UCSD-AML1 (cell line): ENCODE measurements around the gene GPRASP1.
"Not testable (repeated sequence)": the region's sequence is repeated elsewhere in the genome, so short reads cannot be mapped to it uniquely, and the experiment has no call there.

ENCODE experiments used
- DNase-seq: peaks from one replicate; lab custom pipeline; 2025; ENCODE audit not compliant: unreplicated experiment; lab: John Stamatoyannopoulos, UW

GPRASP1 gene, protein sequence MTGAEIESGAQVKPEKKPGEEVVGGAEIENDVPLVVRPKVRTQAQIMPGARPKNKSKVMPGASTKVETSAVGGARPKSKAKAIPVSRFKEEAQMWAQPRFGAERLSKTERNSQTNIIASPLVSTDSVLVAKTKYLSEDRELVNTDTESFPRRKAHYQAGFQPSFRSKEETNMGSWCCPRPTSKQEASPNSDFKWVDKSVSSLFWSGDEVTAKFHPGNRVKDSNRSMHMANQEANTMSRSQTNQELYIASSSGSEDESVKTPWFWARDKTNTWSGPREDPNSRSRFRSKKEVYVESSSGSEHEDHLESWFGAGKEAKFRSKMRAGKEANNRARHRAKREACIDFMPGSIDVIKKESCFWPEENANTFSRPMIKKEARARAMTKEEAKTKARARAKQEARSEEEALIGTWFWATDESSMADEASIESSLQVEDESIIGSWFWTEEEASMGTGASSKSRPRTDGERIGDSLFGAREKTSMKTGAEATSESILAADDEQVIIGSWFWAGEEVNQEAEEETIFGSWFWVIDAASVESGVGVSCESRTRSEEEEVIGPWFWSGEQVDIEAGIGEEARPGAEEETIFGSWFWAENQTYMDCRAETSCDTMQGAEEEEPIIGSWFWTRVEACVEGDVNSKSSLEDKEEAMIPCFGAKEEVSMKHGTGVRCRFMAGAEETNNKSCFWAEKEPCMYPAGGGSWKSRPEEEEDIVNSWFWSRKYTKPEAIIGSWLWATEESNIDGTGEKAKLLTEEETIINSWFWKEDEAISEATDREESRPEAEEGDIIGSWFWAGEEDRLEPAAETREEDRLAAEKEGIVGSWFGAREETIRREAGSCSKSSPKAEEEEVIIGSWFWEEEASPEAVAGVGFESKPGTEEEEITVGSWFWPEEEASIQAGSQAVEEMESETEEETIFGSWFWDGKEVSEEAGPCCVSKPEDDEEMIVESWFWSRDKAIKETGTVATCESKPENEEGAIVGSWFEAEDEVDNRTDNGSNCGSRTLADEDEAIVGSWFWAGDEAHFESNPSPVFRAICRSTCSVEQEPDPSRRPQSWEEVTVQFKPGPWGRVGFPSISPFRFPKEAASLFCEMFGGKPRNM (N-terminal part only)

DNA sequence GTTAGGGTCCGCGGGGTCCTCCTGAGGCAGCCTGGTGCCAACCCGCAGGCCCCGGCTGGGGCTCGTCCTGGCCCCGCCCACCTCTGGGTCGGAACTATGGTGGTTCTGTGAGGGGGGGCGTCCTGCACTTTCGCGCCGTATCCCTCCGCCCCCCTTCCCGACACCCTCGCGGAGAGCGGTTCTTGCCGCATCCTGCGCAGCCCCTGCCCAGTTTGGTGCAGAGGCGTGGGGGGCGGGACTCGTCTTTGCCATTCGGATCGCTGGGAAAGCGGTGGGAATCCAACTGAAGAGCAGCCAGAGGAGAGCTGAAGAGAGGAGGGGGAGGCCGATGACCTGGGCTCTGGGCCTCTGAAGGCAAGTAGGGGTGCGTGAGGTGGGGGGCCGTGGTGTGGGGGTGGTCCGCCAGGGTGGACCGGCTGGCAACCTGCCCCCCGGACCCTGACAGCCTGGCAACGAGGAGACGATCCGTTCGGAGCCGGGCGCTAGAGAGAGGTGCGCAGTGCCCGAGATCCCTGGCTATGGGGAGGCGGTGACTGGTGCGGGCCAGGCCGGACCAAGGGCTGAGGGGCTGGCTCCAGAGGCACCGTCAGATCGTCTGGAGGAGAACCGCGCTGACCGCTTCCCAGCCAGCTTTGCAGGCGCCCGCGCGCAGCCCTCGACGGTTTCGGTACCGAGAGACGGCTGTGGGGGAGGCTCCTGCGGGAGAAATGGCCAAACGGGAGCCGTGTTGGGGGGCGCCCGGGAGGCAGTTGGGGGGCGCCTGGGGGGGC is at the start of gene GPRASP1:
Gene GPRASP1, plus strand, starts transcription at position 242 of the 770 bp plus-strand sequence. CDS start 2,431 bp downstream, outside the sequence.
- no peak for DNase-seq

DNA sequence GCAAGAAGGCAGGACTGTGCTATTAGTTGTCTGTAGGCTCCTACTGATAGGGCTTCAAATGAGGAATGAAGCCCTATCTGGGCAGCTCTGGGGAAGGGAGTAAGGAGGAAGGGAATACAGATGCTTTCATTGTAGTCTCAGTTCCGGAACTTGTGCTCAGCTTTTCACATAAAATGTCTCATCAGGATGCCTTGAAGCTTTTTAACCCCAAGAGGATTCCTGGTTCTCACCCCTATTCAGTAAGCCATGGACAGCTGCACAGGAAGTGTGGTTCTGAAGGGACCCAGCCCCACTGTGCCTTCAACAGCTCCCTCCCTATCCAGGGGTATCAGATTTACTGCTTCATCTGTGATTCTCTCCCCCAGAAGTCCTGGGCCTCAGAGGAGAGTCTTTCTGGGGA is 47.0 kb upstream of the GPRASP1 start:
- DNase-seq: no peak

DNA sequence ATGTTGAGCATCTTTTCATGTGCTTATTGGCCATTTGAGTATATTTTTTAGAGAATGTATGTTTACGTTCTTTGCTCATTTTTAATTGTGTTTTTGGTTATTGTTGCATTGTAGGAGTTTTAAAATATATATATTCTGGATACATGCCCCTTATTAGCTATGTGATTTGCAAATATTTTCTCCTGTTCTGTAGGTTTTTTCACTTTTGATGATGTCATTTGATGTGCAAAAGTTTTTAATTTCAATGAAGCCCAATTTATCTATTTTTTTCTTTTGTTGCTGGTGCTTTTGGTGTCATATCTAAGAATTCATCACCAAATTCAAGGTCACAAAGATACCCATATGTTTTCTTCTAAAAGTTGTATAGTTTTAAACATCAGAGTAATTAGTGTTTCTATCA is 45.2 kb upstream of the GPRASP1 start:
- no peak for DNase-seq

DNA sequence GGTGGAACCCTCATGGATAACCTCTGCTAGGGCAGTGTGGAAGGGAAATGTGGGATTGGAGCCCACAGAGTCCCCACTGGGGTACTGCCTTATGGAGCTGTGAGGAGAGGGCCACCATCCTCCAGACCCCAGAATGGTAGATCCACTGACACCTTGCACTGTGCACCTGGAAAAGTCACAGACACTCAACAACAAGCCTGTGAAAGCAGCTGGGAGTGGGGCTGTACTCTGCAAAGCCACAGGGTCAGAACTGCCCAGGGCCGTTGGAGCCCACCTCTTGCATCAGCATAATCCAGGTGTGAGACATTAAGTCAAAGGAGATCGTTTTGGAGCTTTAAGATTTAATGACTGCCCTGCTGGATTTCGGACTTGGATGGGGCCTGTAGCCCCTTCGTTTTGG is 40.4 kb upstream of the GPRASP1 start:
- DNase-seq: no peak

DNA sequence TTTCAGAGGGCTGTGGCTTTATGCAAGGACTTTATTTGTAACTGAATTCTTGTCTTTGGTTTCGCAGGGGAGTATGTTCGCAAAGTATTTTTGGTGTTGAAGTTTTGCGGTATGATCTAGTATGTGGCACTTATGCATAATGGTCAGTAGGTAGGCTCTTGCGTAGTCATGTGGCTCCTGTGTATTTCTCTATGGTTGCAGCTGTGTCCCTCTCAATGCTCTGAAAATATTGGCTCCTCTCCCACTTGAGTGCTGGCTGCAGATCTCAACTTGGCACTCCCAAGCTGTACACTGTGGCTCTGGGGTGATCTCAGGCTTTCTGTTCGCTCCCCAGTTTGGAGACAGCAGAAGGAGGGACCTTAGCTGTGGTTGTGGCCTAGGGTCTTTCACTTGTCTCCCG is 27.2 kb upstream of the GPRASP1 start:
- no peak for DNase-seq

DNA sequence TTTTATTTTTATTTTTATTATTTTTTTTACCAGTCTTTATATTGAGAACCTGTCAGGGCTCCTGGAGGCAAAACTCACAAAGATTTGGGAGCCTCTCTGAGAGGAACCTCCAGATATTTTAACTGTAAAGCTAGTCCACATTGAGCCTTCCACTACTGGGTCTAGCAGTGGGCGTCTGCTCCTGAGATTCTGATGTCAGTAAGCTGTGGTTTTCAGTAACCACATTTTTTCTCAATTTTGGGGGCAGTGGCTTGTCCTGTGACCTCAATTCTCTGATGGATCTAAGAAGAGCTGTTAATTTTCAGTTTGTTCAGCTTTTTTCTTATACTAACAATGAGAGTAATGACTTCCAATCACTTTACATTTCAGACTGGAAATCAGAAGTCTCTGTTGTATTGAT is 23.6 kb upstream of the GPRASP1 start:
- no peak for DNase-seq

DNA sequence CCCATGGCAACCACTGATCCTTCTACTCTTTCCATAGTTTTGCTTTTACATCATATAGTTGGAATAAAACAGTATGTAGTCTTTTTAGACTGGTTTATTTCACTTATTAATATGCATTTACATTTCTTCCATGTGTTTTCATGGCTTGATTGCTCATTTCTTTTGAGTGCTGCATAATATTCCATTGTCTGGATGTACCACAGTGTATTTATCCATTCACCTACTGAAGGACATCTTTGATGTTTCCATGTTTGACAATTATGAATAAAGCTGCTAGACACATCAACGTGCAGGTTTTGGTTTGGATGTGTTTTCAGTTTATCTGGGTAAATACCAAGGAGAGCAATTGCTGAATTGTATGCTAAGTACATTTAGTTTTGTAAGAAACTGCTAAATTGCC is 13.7 kb upstream of the GPRASP1 start:
- DNase-seq: no peak

DNA sequence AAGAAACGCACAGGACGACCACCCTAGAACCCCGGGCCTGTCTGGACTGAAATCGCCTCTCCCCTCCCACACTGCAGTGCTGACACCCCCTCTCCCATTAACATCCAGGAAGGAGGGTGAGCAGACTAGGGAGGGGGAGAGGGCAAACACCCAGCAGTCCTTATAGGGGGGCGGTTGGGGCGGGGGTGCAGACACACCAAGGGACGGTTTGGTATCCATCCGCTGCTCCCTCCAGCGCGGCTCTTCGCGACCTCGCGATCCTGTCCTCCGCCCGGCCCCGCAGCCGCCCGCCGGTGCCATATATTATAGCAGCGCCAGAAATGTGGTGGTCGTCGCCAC is 411 bp upstream of the GPRASP1 start:
- no peak for DNase-seq

DNA sequence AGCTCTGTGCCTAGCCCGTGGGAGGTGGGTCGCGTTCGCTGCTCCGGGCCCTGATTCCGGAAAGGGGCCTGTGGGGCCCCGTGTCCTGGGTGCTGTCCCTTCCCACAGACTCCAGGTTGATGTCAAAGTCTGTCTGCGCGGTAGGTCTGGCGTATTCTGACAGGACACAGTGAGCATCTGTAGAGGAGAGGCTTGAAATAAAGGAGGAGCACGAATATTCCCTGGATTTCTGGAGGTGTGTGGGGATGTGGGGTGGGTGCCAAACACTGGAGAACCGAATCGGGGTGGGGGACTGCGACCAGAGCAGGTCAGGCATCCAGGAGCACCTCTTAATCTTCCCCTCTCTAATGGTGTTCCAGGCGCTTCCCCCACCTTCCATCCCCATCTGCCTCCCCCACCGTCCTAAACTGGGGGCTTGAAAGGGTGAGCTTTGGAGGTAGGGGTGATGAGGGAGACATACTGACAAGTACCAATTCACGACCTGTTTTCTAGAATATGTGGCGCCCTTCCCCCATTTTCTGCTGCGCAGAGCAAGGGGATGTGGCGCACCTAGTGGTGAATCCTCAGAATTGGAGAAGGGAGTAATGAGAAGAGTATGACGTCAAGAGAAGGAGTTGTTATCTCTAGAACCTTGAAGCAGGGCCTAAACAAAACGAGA is 877 bp downstream of the GPRASP1 start:
- DNase-seq: no peak

DNA sequence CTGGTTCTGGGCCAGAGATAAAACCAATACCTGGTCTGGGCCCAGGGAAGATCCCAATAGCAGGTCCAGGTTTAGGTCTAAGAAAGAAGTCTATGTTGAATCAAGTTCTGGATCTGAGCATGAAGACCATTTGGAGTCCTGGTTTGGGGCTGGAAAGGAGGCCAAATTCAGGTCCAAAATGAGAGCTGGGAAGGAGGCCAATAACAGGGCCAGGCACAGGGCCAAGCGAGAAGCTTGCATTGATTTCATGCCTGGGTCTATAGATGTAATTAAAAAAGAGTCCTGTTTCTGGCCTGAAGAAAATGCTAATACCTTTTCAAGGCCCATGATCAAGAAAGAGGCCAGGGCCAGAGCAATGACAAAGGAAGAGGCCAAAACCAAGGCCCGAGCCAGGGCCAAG is 3.4 kb downstream of the GPRASP1 start:
- DNase-seq: no peak

DNA sequence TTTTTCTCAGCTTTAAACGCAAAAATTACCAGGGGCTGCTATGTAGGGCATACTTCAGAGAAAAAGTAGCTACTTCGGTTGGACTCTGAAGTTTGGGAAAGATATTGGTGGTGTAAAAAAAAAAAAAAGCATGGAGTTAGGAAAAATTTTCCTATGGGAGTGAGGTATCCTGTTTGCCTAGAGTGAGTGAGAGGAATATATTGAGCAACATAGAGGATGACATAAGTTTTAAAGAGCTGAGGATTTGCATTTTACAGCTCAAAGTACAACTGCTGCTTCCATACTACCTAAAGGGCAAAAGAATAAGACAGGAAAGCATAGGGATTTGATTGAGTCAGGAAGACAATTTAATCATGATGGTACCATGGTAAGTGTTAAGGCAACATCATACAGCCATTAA is 7.3 kb downstream of the GPRASP1 start:
- DNase-seq: no peak

DNA sequence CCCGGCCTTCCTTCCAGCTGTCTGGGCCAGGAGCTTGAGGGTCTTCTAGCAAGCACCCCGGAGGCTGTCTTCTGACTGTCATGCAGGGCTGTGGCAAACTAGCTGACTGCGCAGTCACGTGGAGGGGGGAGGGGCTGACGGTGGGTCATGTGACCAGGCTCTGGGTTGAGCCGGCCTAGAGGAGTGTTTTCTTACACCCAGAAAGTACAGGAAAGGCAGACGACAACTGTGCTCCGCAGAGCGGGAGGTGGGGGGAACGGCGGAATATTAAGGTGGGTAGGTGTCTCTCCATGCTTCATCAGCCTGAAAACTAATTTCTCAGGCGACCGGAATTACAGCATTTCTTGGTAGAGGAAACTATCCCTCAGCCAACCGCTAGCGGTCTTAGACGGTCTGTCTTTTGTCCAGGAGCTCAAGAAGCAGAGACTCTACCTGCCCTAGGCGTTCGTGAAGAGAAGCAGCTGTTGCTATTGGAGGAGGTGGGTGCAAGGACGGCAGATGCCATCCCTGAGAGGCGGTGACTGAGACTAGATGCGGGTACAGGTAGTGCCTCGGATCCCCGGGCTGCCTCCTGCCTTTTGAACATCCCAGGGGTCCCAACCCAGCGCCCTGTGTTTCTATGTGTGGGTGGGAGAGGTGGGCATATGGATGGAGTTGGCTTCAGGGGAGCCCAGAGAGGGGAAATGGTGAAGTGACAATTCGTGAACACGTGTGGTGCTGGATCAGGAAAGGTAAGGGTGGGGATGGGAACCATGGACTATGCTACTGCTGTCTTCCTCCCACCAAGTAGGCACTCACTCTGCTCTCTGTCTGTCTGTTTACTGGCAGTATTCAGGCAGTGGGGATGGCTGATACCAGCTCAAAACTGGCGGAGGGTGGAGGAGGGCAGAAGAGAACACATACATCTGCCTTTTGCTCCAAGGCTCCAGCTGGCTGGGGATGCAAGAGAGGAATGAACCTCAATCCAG is 8.8 kb downstream of the GPRASP1 start:
- DNase-seq: no peak

DNA sequence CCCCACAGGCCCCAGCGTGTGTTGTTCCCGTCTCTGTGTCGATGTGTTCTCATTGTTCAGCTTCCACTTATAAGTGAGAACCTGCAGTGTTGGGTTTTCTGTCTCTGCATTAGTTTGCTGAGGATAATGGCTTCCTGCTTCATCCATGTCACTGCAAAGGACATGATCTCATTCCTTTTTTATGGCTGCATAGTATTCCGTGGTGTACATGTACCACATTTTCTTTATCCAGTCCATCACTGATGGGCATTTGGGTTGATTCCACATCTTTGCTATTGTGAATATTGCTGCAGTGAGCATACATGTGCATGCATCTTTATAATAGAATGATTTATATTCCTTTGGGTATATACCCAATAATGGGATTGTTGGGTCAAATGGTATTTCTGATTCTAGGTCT is 12.5 kb downstream of the GPRASP1 start:
- DNase-seq: not testable (repeated sequence)

DNA sequence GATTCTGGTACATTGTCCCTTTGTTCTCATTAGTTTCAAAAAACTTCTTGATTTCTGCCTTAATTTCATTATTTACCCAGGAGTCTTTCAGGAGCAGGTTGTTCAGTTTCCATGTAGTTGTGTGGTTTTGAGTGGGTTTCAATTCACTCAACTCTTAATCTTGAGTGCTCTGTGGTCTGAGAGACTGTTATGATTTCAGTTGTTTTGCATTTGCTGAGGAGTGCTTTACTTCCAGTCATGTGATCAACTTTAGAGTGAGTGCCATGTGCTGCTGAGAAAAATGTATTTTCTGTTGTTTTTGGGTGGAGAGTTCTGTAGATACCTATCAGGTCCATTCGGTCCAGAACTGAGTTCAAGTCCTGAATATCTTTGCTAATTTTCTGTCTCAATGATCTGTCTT is 15.8 kb downstream of the GPRASP1 start:
- DNase-seq: not testable (repeated sequence)

DNA sequence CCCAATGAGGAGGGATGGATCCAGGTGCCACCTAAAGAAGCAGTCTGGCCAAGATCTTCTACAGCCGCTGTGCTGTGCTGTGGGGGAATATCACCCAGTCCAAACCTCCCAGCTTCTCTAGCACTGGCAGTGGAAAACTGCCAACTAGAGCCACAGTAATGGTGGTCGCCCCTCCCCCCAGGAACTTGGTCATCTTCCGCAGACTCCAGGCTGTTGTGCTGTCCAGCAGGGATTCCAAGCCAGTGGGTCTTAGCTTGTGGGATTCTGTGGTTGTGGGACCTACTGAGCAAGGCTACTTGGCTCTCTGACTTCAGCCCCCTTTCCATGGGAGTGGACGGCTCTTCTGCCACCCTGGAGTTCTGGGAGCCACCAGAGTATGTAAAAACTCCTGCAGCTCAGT is 18.2 kb downstream of the GPRASP1 start:
- no peak for DNase-seq

DNA sequence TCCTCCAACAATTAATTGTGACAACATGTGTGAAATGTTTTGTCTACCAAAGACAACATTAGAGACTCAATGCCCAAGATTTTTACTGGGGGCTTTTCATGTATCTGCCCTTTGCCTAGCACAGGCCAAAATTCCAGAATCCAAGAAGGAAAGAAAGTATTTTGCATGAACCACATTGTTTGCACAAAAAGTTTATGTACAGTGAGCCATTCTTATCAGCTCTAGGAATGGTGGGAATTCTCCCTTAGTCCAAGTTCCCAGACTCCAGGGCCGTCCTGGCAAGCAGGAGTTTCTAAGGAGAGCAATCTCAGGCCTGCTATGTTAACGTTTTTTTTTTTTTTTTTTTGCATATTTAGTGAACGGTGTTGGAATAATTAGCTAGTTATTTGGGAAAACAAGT is 21.6 kb downstream of the GPRASP1 start:
- no peak for DNase-seq

DNA sequence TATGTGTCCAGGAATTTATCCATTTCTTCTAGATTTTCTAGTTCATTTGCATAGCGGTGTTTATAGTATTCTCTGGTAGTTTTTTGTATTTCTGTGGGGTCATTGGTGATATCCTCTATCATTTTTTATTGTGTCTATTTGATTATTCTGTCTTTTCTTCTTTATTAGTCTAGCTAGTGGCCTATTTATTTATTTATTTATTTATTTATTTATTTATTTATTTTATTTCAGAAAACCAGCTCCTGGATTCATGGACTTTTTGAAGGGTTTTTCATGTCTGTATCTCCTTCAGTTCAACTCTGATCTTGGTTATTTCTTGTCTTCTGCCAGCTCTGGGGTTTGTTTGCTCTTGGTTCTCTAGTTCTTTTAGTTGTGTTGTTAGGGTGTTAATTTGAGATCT is 26.2 kb downstream of the GPRASP1 start:
- DNase-seq: not testable (repeated sequence)

DNA sequence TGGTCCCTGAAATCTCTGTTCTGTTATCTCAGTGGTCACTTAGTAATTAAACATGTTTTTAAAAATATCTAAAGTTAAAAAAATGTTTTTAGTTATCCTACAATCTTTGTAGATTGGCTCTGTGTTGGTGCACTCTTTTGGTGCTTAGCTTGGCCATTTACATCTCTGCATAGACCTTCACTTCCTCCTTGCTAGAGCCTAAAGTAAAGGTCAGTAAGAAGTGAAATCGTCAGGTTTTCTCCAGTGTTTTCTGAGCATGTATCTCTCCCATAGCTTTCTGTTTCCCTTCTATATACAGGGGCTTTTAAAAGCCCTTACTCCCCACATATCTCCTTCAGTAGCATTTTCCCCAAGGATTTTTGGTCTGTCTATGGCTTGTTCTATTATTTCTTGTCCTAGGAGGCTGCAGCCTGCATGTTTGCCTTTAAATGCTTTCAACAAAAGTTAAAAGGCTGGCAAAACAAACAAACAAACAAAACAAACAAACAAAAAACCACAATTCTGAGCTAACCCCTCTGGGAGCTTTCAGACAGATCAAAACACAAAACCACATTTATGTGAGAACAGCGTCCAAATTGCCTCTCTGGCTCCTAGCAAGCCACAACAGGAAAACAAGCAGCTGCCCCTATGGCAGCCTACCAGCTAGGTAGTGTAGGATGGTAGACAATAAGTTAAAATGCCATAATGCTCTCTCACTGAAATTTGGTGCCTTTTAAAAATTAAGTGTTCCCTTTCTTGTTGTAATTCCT is 33.7 kb downstream of the GPRASP1 start:
- DNase-seq: no peak

DNA sequence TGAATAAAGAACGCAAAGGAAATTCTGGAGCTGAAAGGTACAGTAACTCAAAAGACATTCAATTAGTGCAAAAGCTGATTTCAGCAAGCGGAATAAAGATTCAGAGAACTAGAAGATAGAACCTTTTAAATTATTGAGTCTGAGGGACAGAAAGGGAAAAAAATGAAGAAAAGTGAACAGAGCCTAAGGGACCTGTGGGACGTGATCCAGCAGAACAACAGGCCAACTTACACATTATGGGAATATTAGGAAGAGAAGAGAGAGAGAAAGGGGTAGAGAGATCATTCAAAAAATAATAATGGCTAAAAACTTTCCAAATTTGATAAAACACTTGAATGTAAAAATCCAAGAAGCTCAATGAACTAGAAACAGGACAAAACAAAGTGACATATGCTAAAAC is 43.5 kb downstream of the GPRASP1 start:
- no peak for DNase-seq
